ENCODE results near the gene ATG10.
"Not testable (repeated sequence)": the region's sequence is repeated elsewhere in the genome, so short reads cannot be mapped to it uniquely, and the experiment has no call there.

ATG10 gene

DNA sequence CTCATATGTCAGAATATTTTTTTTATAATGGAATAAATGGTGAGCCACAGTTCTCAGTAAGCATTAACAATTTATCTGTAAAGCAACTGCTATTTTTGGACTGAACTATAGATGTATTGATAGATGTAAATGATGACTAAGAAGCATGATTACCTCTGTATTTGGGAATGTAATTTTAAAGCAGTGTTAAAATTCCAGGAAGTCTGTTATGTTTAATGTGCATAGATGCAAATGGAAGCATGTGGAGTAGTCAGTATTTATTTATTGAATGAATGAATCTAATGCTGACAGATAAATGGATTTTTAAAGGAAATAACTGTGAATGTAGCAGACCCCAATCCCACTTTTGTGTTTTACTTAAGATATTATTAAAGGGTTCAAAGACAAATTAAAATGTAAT is 95.0 kb downstream of the ATG10 start:
- TF ChIP-seq, protein P1, sequence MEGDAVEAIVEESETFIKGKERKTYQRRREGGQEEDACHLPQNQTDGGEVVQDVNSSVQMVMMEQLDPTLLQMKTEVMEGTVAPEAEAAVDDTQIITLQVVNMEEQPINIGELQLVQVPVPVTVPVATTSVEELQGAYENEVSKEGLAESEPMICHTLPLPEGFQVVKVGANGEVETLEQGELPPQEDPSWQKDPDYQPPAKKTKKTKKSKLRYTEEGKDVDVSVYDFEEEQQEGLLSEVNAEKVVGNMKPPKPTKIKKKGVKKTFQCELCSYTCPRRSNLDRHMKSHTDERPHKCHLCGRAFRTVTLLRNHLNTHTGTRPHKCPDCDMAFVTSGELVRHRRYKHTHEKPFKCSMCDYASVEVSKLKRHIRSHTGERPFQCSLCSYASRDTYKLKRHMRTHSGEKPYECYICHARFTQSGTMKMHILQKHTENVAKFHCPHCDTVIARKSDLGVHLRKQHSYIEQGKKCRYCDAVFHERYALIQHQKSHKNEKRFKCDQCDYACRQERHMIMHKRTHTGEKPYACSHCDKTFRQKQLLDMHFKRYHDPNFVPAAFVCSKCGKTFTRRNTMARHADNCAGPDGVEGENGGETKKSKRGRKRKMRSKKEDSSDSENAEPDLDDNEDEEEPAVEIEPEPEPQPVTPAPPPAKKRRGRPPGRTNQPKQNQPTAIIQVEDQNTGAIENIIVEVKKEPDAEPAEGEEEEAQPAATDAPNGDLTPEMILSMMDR (IDR thresholded peaks at IDR 0.05; ENCODE audit: poor library complexity, severe bottlenecking) = no peak
- DNase-seq (ENCODE audit: low spot score) = no peak
- Histone ChIP-seq H3K27ac (ENCODE audit: poor library complexity, severe bottlenecking) (no peak overlapping the region), H3K4me3 (ENCODE audit: severe bottlenecking) (no peak overlapping the region), H3K27me3 (ENCODE audit: insufficient read depth, poor library complexity, severe bottlenecking) (no peaks in the 10 kb centered on the region), H3K9me3 (ENCODE audit: severe bottlenecking) (no peaks in the 10 kb centered on the region), H3K4me1 (ENCODE audit: insufficient read depth, poor library complexity, severe bottlenecking) (no peaks in the 10 kb centered on the region), H3K36me3 (ENCODE audit: low read depth) (no peaks in the 10 kb centered on the region)
- ATAC-seq (ENCODE audit: low read depth) = no peak

DNA sequence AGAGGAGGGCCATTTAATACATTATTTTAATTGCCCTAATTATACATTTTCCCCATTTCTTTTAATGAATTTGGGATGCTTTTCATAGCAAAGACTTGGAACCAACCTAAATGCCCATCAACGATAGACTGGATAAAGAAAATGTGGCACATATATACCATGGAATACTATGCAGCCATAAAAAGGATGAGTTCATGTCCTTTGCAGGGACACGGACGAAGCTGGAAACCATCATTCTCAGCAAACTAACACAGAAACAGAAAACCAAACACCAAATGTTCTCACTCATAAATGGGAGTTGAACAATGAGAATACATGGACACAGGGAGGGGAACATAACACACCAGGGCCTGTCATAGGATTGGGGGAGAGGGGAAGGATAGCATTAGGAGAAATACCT is 96.2 kb downstream of the ATG10 start:
- not testable (repeated sequence) for H3K4me1 ChIP-seq (ENCODE audit: insufficient read depth, poor library complexity, severe bottlenecking); H3K36me3 ChIP-seq (ENCODE audit: low read depth); DNase-seq (ENCODE audit: low spot score); ATAC-seq (ENCODE audit: low read depth); H3K27me3 ChIP-seq (ENCODE audit: insufficient read depth, poor library complexity, severe bottlenecking); H3K4me3 ChIP-seq (ENCODE audit: severe bottlenecking); H3K9me3 ChIP-seq (ENCODE audit: severe bottlenecking); H3K27ac ChIP-seq (ENCODE audit: poor library complexity, severe bottlenecking)

GRCh38 chr5:82068723-82069122 is 96.9 kb downstream of the ATG10 start:
- Histone ChIP-seq H3K27me3 (ENCODE audit: insufficient read depth, poor library complexity, severe bottlenecking) (no peaks in the 10 kb centered on the region), H3K4me1 (ENCODE audit: insufficient read depth, poor library complexity, severe bottlenecking) (no peaks in the 10 kb centered on the region), H3K36me3 (ENCODE audit: low read depth) (no peaks in the 10 kb centered on the region), H3K27ac (ENCODE audit: poor library complexity, severe bottlenecking) (no peak overlapping the region), H3K4me3 (ENCODE audit: severe bottlenecking) (no peak overlapping the region), H3K9me3 (ENCODE audit: severe bottlenecking) (no peaks in the 10 kb centered on the region)
- no peak for DNase-seq (ENCODE audit: low spot score)
- TF ChIP-seq, protein P1 (IDR thresholded peaks at IDR 0.05; ENCODE audit: poor library complexity, severe bottlenecking) = no peak
- no peak for ATAC-seq (ENCODE audit: low read depth)

DNA sequence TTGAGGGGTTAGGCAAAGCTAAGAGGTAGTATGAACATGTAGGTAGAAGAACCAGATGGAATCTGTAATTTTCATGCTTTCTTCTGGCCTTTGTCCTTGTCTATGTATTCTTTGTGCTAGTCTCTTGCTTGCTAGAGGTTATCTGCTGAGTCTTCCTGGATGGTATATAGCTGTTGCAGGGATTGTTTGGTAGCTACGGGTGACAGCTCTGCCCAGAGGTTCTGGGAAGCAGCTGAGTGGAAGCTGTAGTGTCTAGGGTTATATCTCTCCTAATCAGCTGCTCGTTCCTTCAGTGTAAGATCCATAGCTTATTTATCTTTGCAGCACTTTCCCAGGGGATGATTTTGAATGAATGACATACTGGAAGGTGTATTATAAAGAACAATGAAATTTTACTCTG is 100.3 kb downstream of the ATG10 start:
- H3K27me3 ChIP-seq (ENCODE audit: insufficient read depth, poor library complexity, severe bottlenecking) = no peaks in the 10 kb centered on the region
- no peak overlapping the region for H3K27ac ChIP-seq (ENCODE audit: poor library complexity, severe bottlenecking)
- H3K36me3 ChIP-seq (ENCODE audit: low read depth) = no peaks in the 10 kb centered on the region
- DNase-seq (ENCODE audit: low spot score) (no peak), ATAC-seq (ENCODE audit: low read depth) (no peak)
- H3K4me1 ChIP-seq (ENCODE audit: insufficient read depth, poor library complexity, severe bottlenecking) = no peaks in the 10 kb centered on the region
- no peaks in the 10 kb centered on the region for H3K9me3 ChIP-seq (ENCODE audit: severe bottlenecking)
- no peak overlapping the region for H3K4me3 ChIP-seq (ENCODE audit: severe bottlenecking)
- TF ChIP-seq, protein P1 (IDR thresholded peaks at IDR 0.05; ENCODE audit: poor library complexity, severe bottlenecking) = no peak

- no peaks in the 10 kb centered on the region for H3K27me3 ChIP-seq (ENCODE audit: insufficient read depth, poor library complexity, severe bottlenecking)
- H3K4me3 ChIP-seq (ENCODE audit: severe bottlenecking) = no peak overlapping the region
- no peaks in the 10 kb centered on the region for H3K9me3 ChIP-seq (ENCODE audit: severe bottlenecking)
- no peak for ATAC-seq (ENCODE audit: low read depth)
- H3K27ac ChIP-seq (ENCODE audit: poor library complexity, severe bottlenecking) = no peak overlapping the region
- no peaks in the 10 kb centered on the region for H3K36me3 ChIP-seq (ENCODE audit: low read depth)
- H3K4me1 ChIP-seq (ENCODE audit: insufficient read depth, poor library complexity, severe bottlenecking) = no peaks in the 10 kb centered on the region
- TF ChIP-seq, protein P1 (IDR thresholded peaks at IDR 0.05; ENCODE audit: poor library complexity, severe bottlenecking) = no peak
- no peak for DNase-seq (ENCODE audit: low spot score)
These were observed 101.4 kb downstream of the ATG10 start for GRCh38 chr5:82073179-82073578.

Measured in RWPE2 (cell line).